Measurements from ENCODE around the gene STON2. TPM values are rescaled to one million over a fixed set of nuclear protein-coding genes. Genes with fewer than 3 reads are reported as not detected.

Gene STON2
- total and polyA plus RNA-seq, 2 of the 13 experiments (the other 11 are each of a cell fraction or from before 2014, with no cell fraction given) = 2.1 to 11.0 TPM

DNA sequence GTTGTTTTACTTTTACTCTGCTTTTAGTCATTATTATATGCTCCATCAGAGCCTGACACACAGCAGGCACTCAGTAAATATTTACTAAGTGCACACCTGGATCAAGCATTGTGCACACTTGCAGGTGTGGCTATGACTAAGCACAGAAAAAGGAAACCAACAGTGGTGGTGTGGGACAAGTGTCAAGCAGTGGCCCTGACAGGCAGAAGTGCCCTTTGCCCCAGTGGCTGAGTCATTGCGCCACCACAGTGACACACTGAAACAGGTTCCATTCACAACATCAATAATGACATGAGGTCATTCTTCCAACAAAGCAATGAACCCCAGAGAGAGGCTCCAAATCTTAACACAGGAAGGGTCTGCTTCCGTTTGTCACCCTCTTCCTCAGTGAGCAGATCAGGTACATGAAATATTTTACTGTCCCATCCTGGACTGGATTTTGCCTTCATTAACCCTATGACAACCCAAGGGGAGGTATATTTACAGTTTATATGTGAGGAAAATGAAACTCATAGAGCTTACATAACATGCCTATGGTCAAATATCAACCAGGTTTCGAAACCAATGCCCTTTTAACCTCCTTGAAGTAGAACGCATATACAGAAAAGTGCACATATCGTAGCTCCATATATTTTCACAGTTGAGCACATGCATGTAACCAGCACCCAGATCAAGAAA is 96.7 kb downstream of the STON2 start (continued):
- TF ChIP-seq, protein P1, sequence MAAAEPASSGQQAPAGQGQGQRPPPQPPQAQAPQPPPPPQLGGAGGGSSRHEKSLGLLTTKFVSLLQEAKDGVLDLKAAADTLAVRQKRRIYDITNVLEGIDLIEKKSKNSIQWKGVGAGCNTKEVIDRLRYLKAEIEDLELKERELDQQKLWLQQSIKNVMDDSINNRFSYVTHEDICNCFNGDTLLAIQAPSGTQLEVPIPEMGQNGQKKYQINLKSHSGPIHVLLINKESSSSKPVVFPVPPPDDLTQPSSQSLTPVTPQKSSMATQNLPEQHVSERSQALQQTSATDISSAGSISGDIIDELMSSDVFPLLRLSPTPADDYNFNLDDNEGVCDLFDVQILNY (CRISPR knock-in tag; conservative IDR thresholded peaks at IDR 0.05) = no peak
- TF ChIP-seq HNRNPK (IDR thresholded peaks at IDR 0.05; ENCODE audit: low read depth, low read length, poor library complexity, severe bottlenecking) (no peak), CEBPG (CRISPR knock-in tag; IDR thresholded peaks at IDR 0.05) (peak; percentile 97), RBFOX2 (IDR thresholded peaks at IDR 0.05; ENCODE audit: low read depth, low read length) (peak; percentile 45; the same call in 1 of the 2 replicates), KLF15 (CRISPR knock-in tag; IDR thresholded peaks at IDR 0.05; ENCODE audit: borderline replicate concordance) (no peak), ZNF296 (CRISPR knock-in tag; conservative IDR thresholded peaks at IDR 0.05) (no peak), ZNF496 (CRISPR knock-in tag; IDR thresholded peaks at IDR 0.05; ENCODE audit: insufficient replicate concordance) (no peak), KDM3A (CRISPR knock-in tag; IDR thresholded peaks at IDR 0.05; ENCODE audit: low read depth) (peak; percentile 77; the same call in 1 of the 2 replicates), MTERF4 (CRISPR knock-in tag; IDR thresholded peaks at IDR 0.05) (no peak), HHEX (CRISPR knock-in tag; IDR thresholded peaks at IDR 0.05) (peak; percentile 60; the same call in 1 of the 2 replicates), PTBP1 (IDR thresholded peaks at IDR 0.05; ENCODE audit: low read depth, low read length, poor library complexity, severe bottlenecking) (no peak), ELF3 (CRISPR knock-in tag; IDR thresholded peaks at IDR 0.05) (peak; percentile 96), ZNF773 (CRISPR knock-in tag; IDR thresholded peaks at IDR 0.05; ENCODE audit: borderline replicate concordance) (no peak), PCBP1 (IDR thresholded peaks at IDR 0.05; ENCODE audit: borderline replicate concordance, low read depth, low read length) (no peak), ZNF772 (CRISPR knock-in tag; IDR thresholded peaks at IDR 0.05) (peak; percentile 87), HOXA5 (CRISPR knock-in tag; IDR thresholded peaks at IDR 0.05) (peak; percentile 41; the same call in 1 of the 2 replicates), BHLHE40 (IDR thresholded peaks at IDR 0.05; ENCODE audit: low read length) (peak; percentile 79), SNRNP70 (IDR thresholded peaks at IDR 0.05; ENCODE audit: low read depth, low read length) (no peak), SATB2 (CRISPR knock-in tag; IDR thresholded peaks at IDR 0.05) (no peak), MED8 (CRISPR knock-in tag; IDR thresholded peaks at IDR 0.05; ENCODE audit: insufficient replicate concordance) (no peak), ZNF12 (CRISPR knock-in tag; IDR thresholded peaks at IDR 0.05) (peak; percentile 94), TAF15 (IDR thresholded peaks at IDR 0.05; ENCODE audit: low read depth, low read length, poor library complexity, severe bottlenecking) (no peak), ZNF546 (CRISPR knock-in tag; conservative IDR thresholded peaks at IDR 0.05) (no peak; the same call in 1 of the 2 replicates)
- TF ChIP-seq, protein P2, sequence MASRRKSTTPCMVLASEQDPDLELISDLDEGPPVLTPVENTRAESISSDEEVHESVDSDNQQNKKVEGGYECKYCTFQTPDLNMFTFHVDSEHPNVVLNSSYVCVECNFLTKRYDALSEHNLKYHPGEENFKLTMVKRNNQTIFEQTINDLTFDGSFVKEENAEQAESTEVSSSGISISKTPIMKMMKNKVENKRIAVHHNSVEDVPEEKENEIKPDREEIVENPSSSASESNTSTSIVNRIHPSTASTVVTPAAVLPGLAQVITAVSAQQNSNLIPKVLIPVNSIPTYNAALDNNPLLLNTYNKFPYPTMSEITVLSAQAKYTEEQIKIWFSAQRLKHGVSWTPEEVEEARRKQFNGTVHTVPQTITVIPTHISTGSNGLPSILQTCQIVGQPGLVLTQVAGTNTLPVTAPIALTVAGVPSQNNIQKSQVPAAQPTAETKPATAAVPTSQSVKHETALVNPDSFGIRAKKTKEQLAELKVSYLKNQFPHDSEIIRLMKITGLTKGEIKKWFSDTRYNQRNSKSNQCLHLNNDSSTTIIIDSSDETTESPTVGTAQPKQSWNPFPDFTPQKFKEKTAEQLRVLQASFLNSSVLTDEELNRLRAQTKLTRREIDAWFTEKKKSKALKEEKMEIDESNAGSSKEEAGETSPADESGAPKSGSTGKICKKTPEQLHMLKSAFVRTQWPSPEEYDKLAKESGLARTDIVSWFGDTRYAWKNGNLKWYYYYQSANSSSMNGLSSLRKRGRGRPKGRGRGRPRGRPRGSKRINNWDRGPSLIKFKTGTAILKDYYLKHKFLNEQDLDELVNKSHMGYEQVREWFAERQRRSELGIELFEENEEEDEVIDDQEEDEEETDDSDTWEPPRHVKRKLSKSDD (CRISPR knock-in tag; IDR thresholded peaks at IDR 0.05; ENCODE audit: low read depth) = peak; percentile 74; the same call in 1 of the 2 replicates
- TF ChIP-seq, protein P3, sequence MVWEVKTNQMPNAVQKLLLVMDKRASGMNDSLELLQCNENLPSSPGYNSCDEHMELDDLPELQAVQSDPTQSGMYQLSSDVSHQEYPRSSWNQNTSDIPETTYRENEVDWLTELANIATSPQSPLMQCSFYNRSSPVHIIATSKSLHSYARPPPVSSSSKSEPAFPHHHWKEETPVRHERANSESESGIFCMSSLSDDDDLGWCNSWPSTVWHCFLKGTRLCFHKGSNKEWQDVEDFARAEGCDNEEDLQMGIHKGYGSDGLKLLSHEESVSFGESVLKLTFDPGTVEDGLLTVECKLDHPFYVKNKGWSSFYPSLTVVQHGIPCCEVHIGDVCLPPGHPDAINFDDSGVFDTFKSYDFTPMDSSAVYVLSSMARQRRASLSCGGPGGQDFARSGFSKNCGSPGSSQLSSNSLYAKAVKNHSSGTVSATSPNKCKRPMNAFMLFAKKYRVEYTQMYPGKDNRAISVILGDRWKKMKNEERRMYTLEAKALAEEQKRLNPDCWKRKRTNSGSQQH (CRISPR knock-in tag; IDR thresholded peaks at IDR 0.05; ENCODE audit: low read depth) = peak; percentile 79; the same call in 1 of the 2 replicates
